SK-N-SH (cell line): ENCODE measurements around the gene SLC24A3. TPM values are rescaled to one million over a fixed set of nuclear protein-coding genes. Genes with fewer than 3 reads are reported as not detected.

ENCODE experiments used
- CTCF ChIA-PET: fragments of 300-600, 350-600 bp; formaldehyde crosslinking; extraction: SDS; loops from one replicate; lab custom pipeline; 2021; lab: Yijun Ruan, JAX
- POLR2A ChIA-PET: fragments of 350-600 bp; sonication (Branson Sonifier 250); formaldehyde crosslinking; extraction: SDS; loops from one replicate; lab custom pipeline; 2020; ENCODE audit warnings: antibody characterized with exemption, inconsistent platforms; lab: Yijun Ruan, JAX
- DNase-seq: peaks from one replicate; pipeline ENCODE4 v3.0.0; 2012
- H2AFZ ChIP-seq: fragments of 200-600 bp; sonication (generic); 2 replicates; pipeline ENCODE4 v1.8.1; 2016; ENCODE audit warnings: antibody characterized with exemption, mild to moderate bottlenecking, low read depth
- H3F3A ChIP-seq: fragments of 200-600 bp; sonication (generic); replicated peaks from 2 replicates; pipeline ENCODE3; 2016; ENCODE audit warnings: antibody characterized with exemption, mild to moderate bottlenecking; ENCODE audit not compliant: insufficient read depth
- H3K27ac ChIP-seq, 2 experiments: fragments of 200-500 bp in 1 of 2; fragments of 200-600 bp in 1 of 2; sonication (Bioruptor generic) in 1 of 2; sonication (generic), shearing (Covaris generic) in 1 of 2; 2 replicates each; pipeline versions ENCODE4 v1.5.1 to v1.6.1; 2014 to 2016; ENCODE audit warnings: low read depth in 2 of 2, inconsistent platforms in 1 of 2, low read length in 1 of 2, mild to moderate bottlenecking in 1 of 2, mixed read lengths in 1 of 2
- H3K27me3 ChIP-seq: fragments of 200-600 bp; sonication (generic), shearing (Covaris generic); 2 replicates; pipeline ENCODE4 v1.6.1; 2016; ENCODE audit warnings: mixed run types; ENCODE audit not compliant: insufficient read depth
- H3K36me3 ChIP-seq, 2 experiments: fragments of 200-500 bp in 1 of 2; fragments of 200-600 bp in 1 of 2; sonication (Bioruptor generic) in 1 of 2; sonication (generic) in 1 of 2; replicated peaks in 1 of 2; 2 replicates each; pipeline versions ENCODE3 to v1.5.1; 2014 to 2016; ENCODE audit warnings: low read length in 1 of 2, mild to moderate bottlenecking in 1 of 2; ENCODE audit not compliant: insufficient read depth in 2 of 2, control insufficient read depth in 1 of 2
- H3K4me1 ChIP-seq, 2 experiments: fragments of 200-500 bp in 1 of 2; fragments of 200-600 bp in 1 of 2; sonication (Bioruptor generic) in 1 of 2; sonication (generic), shearing (Covaris generic) in 1 of 2; 2 replicates each; pipeline versions ENCODE4 v1.5.1 to v1.6.1; 2014 to 2016; ENCODE audit warnings: low read depth in 1 of 2, low read length in 1 of 2, mixed run types in 1 of 2; ENCODE audit not compliant: insufficient read depth in 2 of 2, control insufficient read depth in 1 of 2
- H3K4me2 ChIP-seq: fragments of 200-600 bp; sonication (generic), shearing (Covaris generic); 2 replicates; pipeline ENCODE4 v1.6.1; 2017; ENCODE audit warnings: mixed run types
- H3K4me3 ChIP-seq, 2 experiments: fragments of 200-500 bp in 1 of 2; fragments of 200-600 bp in 1 of 2; sonication (Bioruptor generic) in 1 of 2; sonication (generic), shearing (Covaris generic) in 1 of 2; 2 replicates each; pipeline versions ENCODE4 v1.5.1 to v1.8.1; 2014 to 2016; ENCODE audit warnings: low read depth in 2 of 2, inconsistent platforms in 1 of 2, low read length in 1 of 2, mild to moderate bottlenecking in 1 of 2, mixed read lengths in 1 of 2, moderate library complexity in 1 of 2
- H3K79me2 ChIP-seq: fragments of 200-600 bp; sonication (generic); 2 replicates; pipeline ENCODE4 v1.8.1; 2017; ENCODE audit warnings: mild to moderate bottlenecking; ENCODE audit not compliant: insufficient read depth
- H3K9ac ChIP-seq: fragments of 200-600 bp; sonication (generic); 2 replicates; pipeline ENCODE4 v1.6.1; 2017; ENCODE audit warnings: mixed run types
- H3K9me2 ChIP-seq: fragments of 200-600 bp; sonication (generic); 2 replicates; pipeline ENCODE4 v1.6.1; 2017; ENCODE audit warnings: mixed run types
- H3K9me3 ChIP-seq: fragments of 200-600 bp; sonication (generic); 2 replicates; pipeline ENCODE4 v1.6.1; 2017; ENCODE audit warnings: mixed run types, mild to moderate bottlenecking, moderate library complexity
- H4K20me1 ChIP-seq: fragments of 200-600 bp; sonication (generic); 2 replicates; pipeline ENCODE4 v1.6.1; 2017; ENCODE audit warnings: mild to moderate bottlenecking, mixed run types; ENCODE audit not compliant: insufficient read depth
- FOXJ3 ChIP-seq: sonication (generic); formaldehyde crosslinking; IDR thresholded peaks from 2 replicates; pipeline ENCODE4 v1.5.1; 2020; ENCODE audit warnings: mild to moderate bottlenecking, missing genetic modification reagents
- JUND ChIP-seq: IDR thresholded peaks from 2 replicates; pipeline ENCODE4 v1.4.0; 2012
- MEF2A ChIP-seq: IDR thresholded peaks from 2 replicates; pipeline ENCODE4 v1.4.0; 2012; ENCODE audit warnings: low read depth, borderline replicate concordance
- NFIC ChIP-seq: IDR thresholded peaks from 2 replicates; pipeline ENCODE4 v1.4.0; 2012; ENCODE audit warnings: borderline replicate concordance
- POLR2AphosphoS5 ChIP-seq: IDR thresholded peaks from 2 replicates; pipeline ENCODE4 v1.6.1; 2012; ENCODE audit warnings: low read depth, low read length
- RAD21 ChIP-seq: IDR thresholded peaks from 2 replicates; pipeline ENCODE4 v1.6.1; 2012; ENCODE audit warnings: mild to moderate bottlenecking, low read length
- RFX5 ChIP-seq: IDR thresholded peaks from 2 replicates; pipeline ENCODE4 v1.6.1; 2012; ENCODE audit warnings: mild to moderate bottlenecking, improper control_type of control experiment, low read length
- SMC3 ChIP-seq: IDR thresholded peaks from 2 replicates; pipeline ENCODE4 v1.6.1; 2012; ENCODE audit warnings: low read depth, low read length, improper control_type of control experiment
- WGBS: methylation state at CpG from one replicate; pipeline ENCODE4 v1.1.6; 2017; ENCODE audit warnings: low lambda C conversion rate; 5-methylcytosine and 5-hydroxymethylcytosine counted together
- polyA plus RNA-seq, 3 experiments: library from polyadenylated mRNA; depleted of rRNA; stranded (reverse); fragments of >200 nt; gene quantifications; 2 replicates each; pipeline ENCODE4 v1.2.3, GENCODE V29; 2012
- TF ChIP-seq, protein P1 (sequence below): IDR thresholded peaks from 2 replicates; pipeline ENCODE4 v1.4.0; 2012; ENCODE audit warnings: low read depth
- TF ChIP-seq, protein P2 (sequence below): fragments of 150-350 bp; IDR thresholded peaks from 2 replicates; pipeline ENCODE4 v1.6.1; 2016; ENCODE audit warnings: mild to moderate bottlenecking, low read depth, low read length
- TF ChIP-seq, protein P3 (sequence below): IDR thresholded peaks from 2 replicates; pipeline ENCODE4 v1.4.0; 2012; ENCODE audit warnings: low read depth, borderline replicate concordance
- TF ChIP-seq, protein P4 (sequence below): IDR thresholded peaks from 2 replicates; pipeline ENCODE4; 2012

Gene SLC24A3
- polyA plus RNA-seq, 1 of the 3 experiments (the other 2 are of a cell fraction): not detected

DNA sequence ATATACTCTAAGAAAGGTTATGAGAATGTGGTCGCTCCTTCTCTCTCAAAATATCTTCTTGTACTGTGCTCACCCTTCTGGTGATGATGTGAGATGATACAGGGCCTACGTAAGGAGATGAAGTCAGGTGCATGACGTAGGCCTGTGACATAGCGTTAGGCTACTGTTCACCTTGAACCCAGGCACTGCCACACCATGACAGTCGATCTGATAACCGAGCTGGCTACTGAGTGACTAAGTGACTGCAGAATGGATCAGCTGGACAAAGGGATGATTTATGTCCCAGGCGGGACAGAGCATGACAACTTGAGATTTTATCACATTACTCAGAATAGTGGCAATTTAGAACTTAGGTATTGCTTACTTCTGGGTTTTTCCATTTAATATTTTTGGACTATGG is 11.2 kb downstream of the SLC24A3 start:
- H3K4me3 ChIP-seq: no peak overlapping the region
- DNase-seq: no peak
- H3K9ac ChIP-seq: no peak overlapping the region
- POLR2A ChIA-PET: no interaction called here
- no peaks in the 10 kb centered on the region for H3K9me3 ChIP-seq
- peaks cover 0 to 8% of the 10 kb centered on the region in 2 experiments; a peak in 1 of 4 replicates for H3K4me1 ChIP-seq
- no peaks in the 10 kb centered on the region for H3K79me2 ChIP-seq
- no peaks in the 10 kb centered on the region for H3K9me2 ChIP-seq
- no peaks in the 10 kb centered on the region for H3F3A ChIP-seq
- no peaks in the 10 kb centered on the region for H3K36me3 ChIP-seq
- H2AFZ ChIP-seq: no peak overlapping the region
- TF ChIP-seq SMC3 (no peak), RAD21 (no peak)
- no peaks in the 10 kb centered on the region for H4K20me1 ChIP-seq
- no peak overlapping the region for H3K4me2 ChIP-seq
- no peaks in the 10 kb centered on the region for H3K27me3 ChIP-seq
- CTCF ChIA-PET: no interaction called here
- H3K27ac ChIP-seq: no peak overlapping the region
- 10% methylated on average over 7 of the region's 7 CpGs for WGBS

DNA sequence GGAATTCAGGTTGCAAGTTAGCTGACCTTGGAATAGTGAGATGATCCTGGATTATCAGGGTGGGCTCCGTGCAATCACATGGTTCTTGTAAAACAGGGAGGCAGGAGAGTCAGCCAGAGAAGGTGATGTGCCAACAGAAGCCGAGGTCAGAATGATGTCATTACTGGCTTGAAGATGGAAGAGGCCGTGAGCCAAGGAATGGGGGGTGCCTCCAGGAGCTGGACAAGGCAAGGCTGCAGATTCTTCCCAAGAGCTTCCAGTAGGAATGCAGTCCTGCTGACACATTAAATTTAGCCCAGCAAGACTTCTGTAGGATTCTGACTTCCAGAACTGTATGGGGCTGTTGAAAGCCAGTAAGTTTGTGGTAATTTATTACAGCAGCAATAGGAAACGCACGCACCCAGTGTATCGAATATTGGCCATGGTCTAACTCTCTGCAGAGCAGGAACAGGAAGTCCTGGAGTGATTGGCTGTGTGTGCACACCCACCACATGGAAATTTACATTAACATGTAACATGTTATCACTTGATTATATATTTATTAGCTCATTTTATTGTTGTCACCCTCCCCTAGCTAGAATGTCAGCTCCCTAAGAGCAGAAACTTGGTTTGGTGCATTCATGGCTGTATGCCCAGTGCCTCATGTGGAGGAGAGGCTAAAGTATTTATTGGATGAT is 19.1 kb downstream of the SLC24A3 start:
- no peaks in the 10 kb centered on the region for H3K27me3 ChIP-seq
- no peaks in the 10 kb centered on the region; a peak in 1 of 4 replicates for H3K4me1 ChIP-seq
- no peak for TF ChIP-seq RFX5
- TF ChIP-seq, protein P1, sequence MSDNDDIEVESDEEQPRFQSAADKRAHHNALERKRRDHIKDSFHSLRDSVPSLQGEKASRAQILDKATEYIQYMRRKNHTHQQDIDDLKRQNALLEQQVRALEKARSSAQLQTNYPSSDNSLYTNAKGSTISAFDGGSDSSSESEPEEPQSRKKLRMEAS: no peak
- TF ChIP-seq SMC3: no peak
- TF ChIP-seq, protein P2, sequence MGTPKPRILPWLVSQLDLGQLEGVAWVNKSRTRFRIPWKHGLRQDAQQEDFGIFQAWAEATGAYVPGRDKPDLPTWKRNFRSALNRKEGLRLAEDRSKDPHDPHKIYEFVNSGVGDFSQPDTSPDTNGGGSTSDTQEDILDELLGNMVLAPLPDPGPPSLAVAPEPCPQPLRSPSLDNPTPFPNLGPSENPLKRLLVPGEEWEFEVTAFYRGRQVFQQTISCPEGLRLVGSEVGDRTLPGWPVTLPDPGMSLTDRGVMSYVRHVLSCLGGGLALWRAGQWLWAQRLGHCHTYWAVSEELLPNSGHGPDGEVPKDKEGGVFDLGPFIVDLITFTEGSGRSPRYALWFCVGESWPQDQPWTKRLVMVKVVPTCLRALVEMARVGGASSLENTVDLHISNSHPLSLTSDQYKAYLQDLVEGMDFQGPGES: no peak
- TF ChIP-seq FOXJ3 (CRISPR knock-in tag): no peak
- TF ChIP-seq NFIC: no peak
- no peak for TF ChIP-seq MEF2A
- TF ChIP-seq POLR2AphosphoS5: no peak
- TF ChIP-seq, protein P3, sequence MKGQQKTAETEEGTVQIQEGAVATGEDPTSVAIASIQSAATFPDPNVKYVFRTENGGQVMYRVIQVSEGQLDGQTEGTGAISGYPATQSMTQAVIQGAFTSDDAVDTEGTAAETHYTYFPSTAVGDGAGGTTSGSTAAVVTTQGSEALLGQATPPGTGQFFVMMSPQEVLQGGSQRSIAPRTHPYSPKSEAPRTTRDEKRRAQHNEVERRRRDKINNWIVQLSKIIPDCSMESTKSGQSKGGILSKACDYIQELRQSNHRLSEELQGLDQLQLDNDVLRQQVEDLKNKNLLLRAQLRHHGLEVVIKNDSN: no peak
- TF ChIP-seq, protein P4, sequence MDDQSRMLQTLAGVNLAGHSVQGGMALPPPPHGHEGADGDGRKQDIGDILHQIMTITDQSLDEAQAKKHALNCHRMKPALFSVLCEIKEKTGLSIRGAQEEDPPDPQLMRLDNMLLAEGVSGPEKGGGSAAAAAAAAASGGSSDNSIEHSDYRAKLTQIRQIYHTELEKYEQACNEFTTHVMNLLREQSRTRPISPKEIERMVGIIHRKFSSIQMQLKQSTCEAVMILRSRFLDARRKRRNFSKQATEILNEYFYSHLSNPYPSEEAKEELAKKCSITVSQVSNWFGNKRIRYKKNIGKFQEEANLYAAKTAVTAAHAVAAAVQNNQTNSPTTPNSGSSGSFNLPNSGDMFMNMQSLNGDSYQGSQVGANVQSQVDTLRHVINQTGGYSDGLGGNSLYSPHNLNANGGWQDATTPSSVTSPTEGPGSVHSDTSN: no peak
- TF ChIP-seq JUND: no peak
- WGBS: 17% methylated on average over 6 of the region's 6 CpGs
- no peaks in the 10 kb centered on the region for H3K79me2 ChIP-seq
- H3K27ac ChIP-seq: no peak overlapping the region
- no peaks in the 10 kb centered on the region for H3F3A ChIP-seq
- no peak overlapping the region for H3K9ac ChIP-seq
- no peak overlapping the region for H3K4me3 ChIP-seq
- no peaks in the 10 kb centered on the region for H3K9me2 ChIP-seq
- H3K36me3 ChIP-seq: no peaks in the 10 kb centered on the region
- no peak overlapping the region for H3K4me2 ChIP-seq
- no peaks in the 10 kb centered on the region for H4K20me1 ChIP-seq
- no peak for DNase-seq
- ChIA-PET POLR2A (no interaction called here), CTCF (interaction anchor here (0.8 to 1.7 kb wide), 2 partner anchors 10 to 25 kb away, joined by 3 to 8 read pairs; no protein-coding TSS in a partner anchor)
- no peaks in the 10 kb centered on the region for H3K9me3 ChIP-seq
- H2AFZ ChIP-seq: no peak overlapping the region
